HFFc6 (cell line): ENCODE results near the gene MFAP2. TPM values are rescaled to one million over a fixed set of nuclear protein-coding genes. Genes with fewer than 3 reads are reported as not detected.

ENCODE experiments used
- DNase-seq: peaks from one replicate; pipeline ENCODE4 v3.0.0-alpha.2; 2018
- H3K27ac Mint-ChIP-seq: 2 replicates; pipeline ENCODE4 v1.8.0; 2020; ENCODE audit warnings: mild to moderate bottlenecking, mixed read lengths
- H3K27me3 Mint-ChIP-seq: 2 replicates; pipeline ENCODE4 v1.8.0; 2021; ENCODE audit warnings: mild to moderate bottlenecking, moderate library complexity, mixed read lengths; ENCODE audit not compliant: insufficient read depth
- H3K36me3 Mint-ChIP-seq: 2 replicates; pipeline ENCODE4 v1.8.0; 2021; ENCODE audit warnings: low read depth, mixed read lengths
- H3K4me1 Mint-ChIP-seq: 2 replicates; pipeline ENCODE4 v1.8.0; 2020; ENCODE audit warnings: low read depth, mixed read lengths
- H3K4me3 Mint-ChIP-seq: 2 replicates; pipeline ENCODE4 v1.8.0; 2020; ENCODE audit warnings: mild to moderate bottlenecking, moderate library complexity, mixed read lengths
- H3K9me3 Mint-ChIP-seq: 2 replicates; pipeline ENCODE4 v1.8.0; 2020; ENCODE audit warnings: mild to moderate bottlenecking, mixed read lengths
- total RNA-seq, 6 experiments: library from RNA; stranded (reverse); fragmentation: NEBNext Ultra II Directional; extraction: Animal tissue kit (Norgen Biotek cat#: 25700); gene quantifications; 2 replicates in 1 of 6; 3 replicates in 5 of 6; pipeline ENCODE4 v1.2.3, GENCODE V29; 2021
- TF ChIP-seq, protein P1 (sequence below): fragments of 200-600 bp; sonication (generic); IDR thresholded peaks from 2 replicates; pipeline ENCODE4 v1.5.0; 2021; ENCODE audit warnings: antibody characterized with exemption, mild to moderate bottlenecking

The MFAP2 gene
- total RNA-seq, 6 experiments from 2014 or later: 33.7 to 53.4 (median 47.5) TPM

DNA sequence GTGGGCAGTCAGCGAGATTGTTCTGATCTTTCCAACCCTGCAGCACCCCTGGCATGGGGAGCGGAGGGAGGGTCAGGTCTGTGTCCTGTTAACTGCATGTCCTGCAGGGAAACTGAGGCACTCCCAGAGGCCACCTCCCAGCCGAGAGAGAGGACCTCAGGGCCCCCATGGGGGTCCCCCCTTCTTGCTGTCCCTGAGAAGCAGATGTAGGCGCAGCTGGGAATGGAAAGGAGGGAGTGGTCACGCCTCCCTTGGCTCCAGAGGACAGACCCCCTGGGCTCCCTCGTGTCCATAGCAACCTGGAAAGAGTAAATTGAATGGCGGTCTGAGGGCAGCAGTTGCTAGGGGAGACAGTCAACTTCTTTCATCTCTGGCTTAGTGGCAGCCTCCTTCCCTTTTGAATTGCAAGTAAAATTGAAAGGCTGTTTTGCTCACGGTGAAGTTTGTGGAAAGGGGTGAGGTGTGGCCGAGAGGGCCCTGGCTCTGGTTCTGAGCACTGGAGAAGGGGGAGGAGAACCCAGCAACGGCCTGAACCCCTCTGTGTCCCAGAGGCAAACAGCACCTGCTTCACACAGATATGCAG, 53.8 kb downstream of the MFAP2 start:
- no peaks in the 10 kb centered on the region for H3K9me3 Mint-ChIP-seq
- TF ChIP-seq, protein P1, sequence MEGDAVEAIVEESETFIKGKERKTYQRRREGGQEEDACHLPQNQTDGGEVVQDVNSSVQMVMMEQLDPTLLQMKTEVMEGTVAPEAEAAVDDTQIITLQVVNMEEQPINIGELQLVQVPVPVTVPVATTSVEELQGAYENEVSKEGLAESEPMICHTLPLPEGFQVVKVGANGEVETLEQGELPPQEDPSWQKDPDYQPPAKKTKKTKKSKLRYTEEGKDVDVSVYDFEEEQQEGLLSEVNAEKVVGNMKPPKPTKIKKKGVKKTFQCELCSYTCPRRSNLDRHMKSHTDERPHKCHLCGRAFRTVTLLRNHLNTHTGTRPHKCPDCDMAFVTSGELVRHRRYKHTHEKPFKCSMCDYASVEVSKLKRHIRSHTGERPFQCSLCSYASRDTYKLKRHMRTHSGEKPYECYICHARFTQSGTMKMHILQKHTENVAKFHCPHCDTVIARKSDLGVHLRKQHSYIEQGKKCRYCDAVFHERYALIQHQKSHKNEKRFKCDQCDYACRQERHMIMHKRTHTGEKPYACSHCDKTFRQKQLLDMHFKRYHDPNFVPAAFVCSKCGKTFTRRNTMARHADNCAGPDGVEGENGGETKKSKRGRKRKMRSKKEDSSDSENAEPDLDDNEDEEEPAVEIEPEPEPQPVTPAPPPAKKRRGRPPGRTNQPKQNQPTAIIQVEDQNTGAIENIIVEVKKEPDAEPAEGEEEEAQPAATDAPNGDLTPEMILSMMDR: no peak
- no peak overlapping the region for H3K4me3 Mint-ChIP-seq
- no peak for DNase-seq
- peaks cover 5% of the 10 kb centered on the region; the same call in 1 of the 2 replicates for H3K4me1 Mint-ChIP-seq
- no peak overlapping the region for H3K27ac Mint-ChIP-seq
- H3K27me3 Mint-ChIP-seq: no peaks in the 10 kb centered on the region
- peaks cover 4% of the 10 kb centered on the region; the same call in 1 of the 2 replicates for H3K36me3 Mint-ChIP-seq

DNA sequence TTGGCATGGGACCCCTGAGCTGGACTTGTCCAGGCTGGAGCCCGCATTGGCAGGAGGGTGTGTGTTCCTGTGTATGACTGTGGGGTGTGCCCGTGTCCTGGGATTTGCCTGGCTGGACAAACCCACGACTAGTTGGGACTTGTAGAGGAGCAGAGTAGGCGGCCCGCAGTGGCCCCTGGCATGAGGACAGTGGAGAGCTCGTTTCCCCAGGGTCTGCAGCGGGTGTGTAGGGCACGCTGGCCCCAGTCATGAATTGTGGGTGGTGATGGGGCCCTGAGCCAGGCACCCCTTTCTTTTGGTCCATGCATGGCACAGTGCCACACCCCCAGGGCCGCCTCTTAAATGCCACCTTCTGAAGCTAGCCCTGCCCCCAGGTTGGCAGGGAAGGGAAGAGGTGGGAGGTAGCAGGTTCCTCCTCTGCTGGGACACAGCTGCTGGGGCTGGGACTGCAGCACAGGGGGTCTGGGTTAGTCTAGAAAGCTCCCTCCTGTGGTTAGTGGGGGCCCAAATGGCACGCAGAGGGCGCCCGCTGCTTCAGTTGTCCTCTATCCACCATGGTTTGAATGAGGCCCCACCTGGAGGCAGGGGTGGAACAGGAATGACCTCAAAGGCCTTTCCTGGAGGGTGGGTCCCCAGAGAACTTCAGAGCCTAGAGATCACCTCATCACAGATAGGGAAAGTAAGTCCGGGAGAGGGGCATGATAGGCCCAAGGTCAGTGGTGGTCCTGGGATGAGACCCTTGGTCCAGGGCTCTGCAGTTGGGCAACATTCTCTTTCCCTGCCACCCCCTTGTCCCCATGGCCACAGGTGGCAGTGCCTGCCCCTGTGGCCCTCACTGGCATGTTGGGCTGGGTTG, 54.6 kb downstream of the MFAP2 start:
- no peaks in the 10 kb centered on the region for H3K36me3 Mint-ChIP-seq
- DNase-seq: no peak
- TF ChIP-seq, protein P1: no peak
- no peak overlapping the region for H3K27ac Mint-ChIP-seq
- no peaks in the 10 kb centered on the region for H3K9me3 Mint-ChIP-seq
- H3K4me3 Mint-ChIP-seq: no peak overlapping the region
- no peaks in the 10 kb centered on the region for H3K27me3 Mint-ChIP-seq
- peaks cover 10% of the 10 kb centered on the region; the same call in 1 of the 2 replicates for H3K4me1 Mint-ChIP-seq

DNA sequence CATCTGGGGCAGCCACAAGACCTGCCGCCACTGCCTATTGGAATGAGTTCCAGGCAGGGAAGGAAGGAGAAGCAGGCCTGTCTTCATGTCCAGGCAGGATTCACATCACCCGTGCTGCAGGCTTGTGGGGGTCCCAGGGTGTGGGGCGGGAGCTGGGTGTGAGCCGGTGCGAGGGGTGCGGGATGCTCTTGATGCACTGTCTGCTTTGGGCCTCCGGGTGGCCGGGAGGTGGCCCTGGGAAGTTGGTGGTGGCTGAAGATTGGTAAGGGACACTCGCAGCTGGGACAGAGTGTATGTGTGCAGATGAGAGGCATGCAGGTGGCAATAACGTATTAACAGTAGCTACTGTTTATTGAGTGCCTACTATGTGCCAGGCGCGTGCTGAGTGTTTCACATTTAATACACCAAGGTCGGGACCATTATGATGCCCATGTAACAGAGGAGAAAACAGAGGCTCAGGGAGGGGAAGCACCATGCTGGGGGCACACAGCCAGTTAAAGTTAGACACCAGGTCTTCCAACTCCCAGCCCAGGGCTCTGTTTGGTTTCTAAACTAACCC, 55.4 kb downstream of the MFAP2 start:
- TF ChIP-seq, protein P1: peak; percentile 45
- Mint-ChIP-seq H3K4me3 (no peak overlapping the region), H3K9me3 (no peaks in the 10 kb centered on the region), H3K4me1 (peaks cover 10% of the 10 kb centered on the region; the same call in 1 of the 2 replicates), H3K27ac (no peak overlapping the region), H3K27me3 (no peaks in the 10 kb centered on the region), H3K36me3 (no peaks in the 10 kb centered on the region)
- DNase-seq: no peak

Other genes with a start within 250 kb of the MFAP2 start
- 1,000 to 10,000 TPM; 1,191 to 2,394 (median 1,819) TPM for gene RNU1-4, start 240.1 kb downstream of the MFAP2 start, total RNA-seq
- 1,000 to 10,000 TPM; 1,191 to 2,394 (median 1,819) TPM for gene RNU1-2, start 84.6 kb downstream of the MFAP2 start, total RNA-seq
- 10 to 100 TPM; 10.3 to 14.6 (median 12.5) TPM for gene CROCC, start 58.7 kb downstream of the MFAP2 start, total RNA-seq
- gene ATP13A2, start 31.3 kb upstream of the MFAP2 start, total RNA-seq: 10 to 100 TPM; 26.8 to 33.6 (median 29.4) TPM
- gene SDHB, start 73.4 kb upstream of the MFAP2 start, total RNA-seq: 100 to 1,000 TPM; 112 to 128 (median 116) TPM
- gene PADI2, start 138.8 kb upstream of the MFAP2 start, total RNA-seq: under 1 TPM in 4 of 6 experiments, not detected in 2; 0.05 to 0.33 (median 0.13) TPM
- gene PADI1, start 224.5 kb upstream of the MFAP2 start, total RNA-seq: under 1 TPM in 5 of 6 experiments, not detected in 1; 0.11 to 0.95 (median 0.22) TPM